Suprapubic skin (tissue), 4 donors: ENCODE measurements around the gene BMP8B. TPM values are rescaled to one million over a fixed set of nuclear protein-coding genes. Genes with fewer than 3 reads are reported as not detected.

ENCODE experiments used
- DNase-seq, 2 donors: peaks; one replicate each; pipeline ENCODE4 v3.0.0-alpha.2; 2019; ENCODE audit warnings: low spot score in 2 of 2
- H3K27ac ChIP-seq: fragments of 200-600 bp; sonication (generic); one replicate; pipeline ENCODE4 v1.5.1; 2019
- H3K27me3 ChIP-seq: fragments of 200-600 bp; sonication (generic); one replicate; pipeline ENCODE4 v1.5.1; 2019
- H3K36me3 ChIP-seq: fragments of 200-600 bp; sonication (generic); one replicate; pipeline ENCODE4 v1.5.1; 2019
- H3K4me1 ChIP-seq: fragments of 200-600 bp; sonication (generic); one replicate; pipeline ENCODE4 v1.5.1; 2019
- H3K4me3 ChIP-seq: fragments of 200-600 bp; sonication (generic); one replicate; pipeline ENCODE4 v1.5.1; 2019; ENCODE audit warnings: mild to moderate bottlenecking
- H3K9me3 ChIP-seq: fragments of 200-600 bp; sonication (generic); one replicate; pipeline ENCODE4 v1.5.1; 2019
- EP300 ChIP-seq: sonication (generic); formaldehyde crosslinking; IDR thresholded peaks from one replicate; pipeline ENCODE4 v1.6.1; 2017; ENCODE audit warnings: antibody characterized with exemption
- POLR2A ChIP-seq, 2 donors: fragments of 450-650 bp; IDR thresholded peaks; one replicate each; pipeline ENCODE4 v1.6.1; 2017; ENCODE audit warnings: antibody characterized with exemption in 2 of 2, mild to moderate bottlenecking in 2 of 2, moderate library complexity in 2 of 2
- POLR2AphosphoS5 ChIP-seq, 3 donors: sonication (generic); formaldehyde crosslinking; IDR thresholded peaks; one replicate each; pipeline ENCODE4 v1.6.1; 2017; ENCODE audit warnings: antibody characterized with exemption in 3 of 3
- WGBS: methylation state at CpG from one replicate; pipeline ENCODE4 v1.1.5; 2018; 5-methylcytosine and 5-hydroxymethylcytosine counted together
- total RNA-seq, 4 donors: library from RNA; depleted of rRNA; stranded (reverse); fragments of >200 nt; gene quantifications; one replicate each; pipeline ENCODE4 v1.1.0, GENCODE V29; 2016
- TF ChIP-seq, protein P1 (sequence below), 2 donors: fragments of 200-600 bp in 1 of 2; fragments of 450-650 bp in 1 of 2; sonication (generic) in 1 of 2; IDR thresholded peaks; one replicate each; pipeline ENCODE4 v1.5.1; 2016 to 2019; ENCODE audit warnings: antibody characterized with exemption in 2 of 2, mild to moderate bottlenecking in 1 of 2, moderate library complexity in 1 of 2

The BMP8B gene
- total RNA-seq, 4 donors from 2014 or later = 0.83 to 3.5 (median 2.1) TPM

DNA sequence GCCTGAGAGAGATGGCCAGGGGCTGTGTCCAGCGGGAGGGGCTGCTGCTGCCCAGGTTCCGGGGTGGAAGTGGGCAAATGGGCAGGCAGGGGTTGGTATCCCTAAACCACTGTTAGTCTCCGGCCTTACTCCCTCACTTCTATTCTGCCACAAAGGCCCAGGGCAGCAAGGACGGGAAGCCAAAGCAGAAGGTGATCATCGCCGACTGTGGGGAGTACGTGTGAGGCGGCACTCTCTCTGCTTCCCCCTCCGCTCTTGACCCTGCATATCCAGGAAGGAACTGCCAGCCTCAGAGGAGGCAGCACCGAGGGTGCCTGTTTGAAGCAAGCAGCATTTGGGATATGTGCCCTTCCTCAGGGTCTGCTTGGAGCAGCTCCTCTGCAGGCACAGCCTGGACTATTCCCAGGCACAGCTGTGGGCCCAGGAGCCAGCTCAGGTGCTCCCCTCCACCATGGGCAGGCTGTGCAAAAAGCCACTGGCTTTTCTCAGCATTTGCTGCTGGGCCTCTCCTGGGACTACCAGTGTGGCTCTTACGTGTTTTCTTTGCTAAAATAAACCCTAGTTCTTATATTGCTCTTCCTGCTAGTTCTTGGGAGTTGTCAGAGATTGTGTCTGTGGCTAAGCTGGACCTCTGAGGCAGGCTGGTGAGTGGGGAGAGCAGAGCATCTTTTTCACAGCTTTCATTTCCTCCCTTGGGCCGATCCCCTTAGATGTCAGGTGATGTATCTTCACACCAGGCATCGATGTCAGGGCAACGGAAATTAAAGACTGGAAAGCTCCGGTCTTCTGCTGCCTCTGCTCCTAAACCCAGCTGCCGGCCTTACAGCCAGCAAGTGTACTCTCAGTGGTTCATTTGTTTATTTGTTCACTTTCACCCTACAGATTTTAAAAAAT is 35.3 kb downstream of the BMP8B start:
- no peak for DNase-seq
- 88% methylated on average over 16 of the region's 16 CpGs for WGBS
- H3K4me1 ChIP-seq = no peaks in the 10 kb centered on the region
- H3K27me3 ChIP-seq = no peaks in the 10 kb centered on the region
- no peak overlapping the region for H3K4me3 ChIP-seq
- TF ChIP-seq EP300 = no peak
- peaks cover 98% of the 10 kb centered on the region for H3K36me3 ChIP-seq
- H3K27ac ChIP-seq = no peak overlapping the region
- no peaks in the 10 kb centered on the region for H3K9me3 ChIP-seq

DNA sequence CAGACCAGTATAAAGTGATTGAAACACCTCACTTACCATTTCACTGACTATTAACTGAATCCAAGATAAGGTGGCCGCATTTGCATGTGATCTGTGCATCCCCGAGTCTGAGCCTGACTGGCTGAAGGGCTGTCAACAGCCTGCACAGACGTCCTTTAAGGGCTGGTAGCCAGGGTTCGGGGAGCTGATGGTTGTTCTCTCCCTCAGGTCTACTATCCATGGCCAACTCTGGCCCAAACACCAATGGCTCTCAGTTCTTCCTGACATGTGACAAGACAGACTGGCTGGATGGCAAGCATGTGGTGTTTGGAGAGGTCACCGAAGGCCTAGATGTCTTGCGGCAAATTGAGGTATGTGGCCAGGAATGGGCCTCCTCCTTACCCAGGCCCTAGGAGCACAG is 36.0 kb downstream of the BMP8B start:
- Histone ChIP-seq H3K27me3 (no peaks in the 10 kb centered on the region), H3K27ac (no peak overlapping the region), H3K36me3 (peaks cover 98% of the 10 kb centered on the region), H3K9me3 (no peaks in the 10 kb centered on the region), H3K4me3 (no peak overlapping the region), H3K4me1 (no peaks in the 10 kb centered on the region)
- no peak for DNase-seq
- no peak for TF ChIP-seq POLR2A (IDR thresholded peaks at IDR 0.05)
- TF ChIP-seq, protein P1, sequence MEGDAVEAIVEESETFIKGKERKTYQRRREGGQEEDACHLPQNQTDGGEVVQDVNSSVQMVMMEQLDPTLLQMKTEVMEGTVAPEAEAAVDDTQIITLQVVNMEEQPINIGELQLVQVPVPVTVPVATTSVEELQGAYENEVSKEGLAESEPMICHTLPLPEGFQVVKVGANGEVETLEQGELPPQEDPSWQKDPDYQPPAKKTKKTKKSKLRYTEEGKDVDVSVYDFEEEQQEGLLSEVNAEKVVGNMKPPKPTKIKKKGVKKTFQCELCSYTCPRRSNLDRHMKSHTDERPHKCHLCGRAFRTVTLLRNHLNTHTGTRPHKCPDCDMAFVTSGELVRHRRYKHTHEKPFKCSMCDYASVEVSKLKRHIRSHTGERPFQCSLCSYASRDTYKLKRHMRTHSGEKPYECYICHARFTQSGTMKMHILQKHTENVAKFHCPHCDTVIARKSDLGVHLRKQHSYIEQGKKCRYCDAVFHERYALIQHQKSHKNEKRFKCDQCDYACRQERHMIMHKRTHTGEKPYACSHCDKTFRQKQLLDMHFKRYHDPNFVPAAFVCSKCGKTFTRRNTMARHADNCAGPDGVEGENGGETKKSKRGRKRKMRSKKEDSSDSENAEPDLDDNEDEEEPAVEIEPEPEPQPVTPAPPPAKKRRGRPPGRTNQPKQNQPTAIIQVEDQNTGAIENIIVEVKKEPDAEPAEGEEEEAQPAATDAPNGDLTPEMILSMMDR (IDR thresholded peaks at IDR 0.05) = no peak
- TF ChIP-seq POLR2AphosphoS5 (IDR thresholded peaks at IDR 0.05) = no peak
- WGBS = 91% methylated on average over 6 of the region's 6 CpGs

DNA sequence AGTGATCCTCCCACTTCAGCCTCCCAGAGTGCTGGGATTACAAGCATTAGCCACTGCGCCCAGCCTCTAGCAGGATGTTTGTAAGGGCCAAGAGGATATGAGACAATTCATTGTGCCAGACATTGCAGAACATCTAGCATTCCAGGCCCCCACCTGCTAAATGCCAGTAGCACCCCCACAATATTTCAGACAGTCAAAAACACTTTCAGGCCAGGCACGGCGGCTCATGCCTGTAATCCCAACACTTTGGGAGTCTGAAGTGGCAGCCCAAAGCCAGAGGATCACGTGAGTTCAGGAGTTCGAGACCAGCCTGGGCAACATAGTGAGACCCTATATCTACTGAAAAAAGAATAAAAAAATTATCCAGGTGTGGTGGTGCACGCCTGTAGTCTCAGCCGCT is 37.1 kb downstream of the BMP8B start:
- H3K4me1 ChIP-seq = no peaks in the 10 kb centered on the region
- no peak for TF ChIP-seq POLR2AphosphoS5 (IDR thresholded peaks at IDR 0.05)
- no peak for TF ChIP-seq EP300
- TF ChIP-seq POLR2A (IDR thresholded peaks at IDR 0.05) = no peak
- 97% methylated on average over 7 of the region's 7 CpGs for WGBS
- H3K27me3 ChIP-seq = no peaks in the 10 kb centered on the region
- H3K27ac ChIP-seq = no peak overlapping the region
- H3K9me3 ChIP-seq = no peaks in the 10 kb centered on the region
- peaks cover 98% of the 10 kb centered on the region for H3K36me3 ChIP-seq
- no peak overlapping the region for H3K4me3 ChIP-seq
- no peak for DNase-seq

DNA sequence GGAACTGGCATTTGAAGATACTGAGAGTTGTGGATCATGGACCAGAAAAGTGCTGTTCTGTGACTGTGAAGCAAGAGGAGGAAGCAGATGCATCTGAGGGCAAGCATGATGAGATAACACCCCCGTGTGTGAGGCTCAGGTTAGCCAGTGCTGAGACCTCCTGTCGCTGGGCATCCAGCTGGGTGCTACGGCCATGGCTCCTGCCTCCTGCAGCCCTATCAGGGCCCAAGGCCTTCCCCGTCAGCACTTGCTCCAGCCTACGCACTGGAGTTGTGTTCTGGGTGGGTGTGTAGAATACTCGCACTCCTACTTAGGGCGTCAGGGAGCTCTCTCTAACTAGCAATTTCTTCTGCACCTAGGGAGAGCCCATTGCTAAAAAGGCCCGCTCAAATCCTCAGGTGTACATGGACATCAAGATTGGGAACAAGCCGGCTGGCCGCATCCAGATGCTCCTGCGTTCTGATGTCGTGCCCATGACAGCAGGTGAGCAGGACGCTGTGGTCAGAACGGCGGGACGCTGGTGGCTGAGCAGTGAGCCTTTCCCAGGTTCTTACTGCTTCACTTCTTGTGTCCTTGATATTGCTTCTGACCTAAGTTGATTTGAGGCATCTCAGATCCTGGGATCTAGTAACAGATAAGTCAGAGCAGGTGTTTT is 43.5 kb downstream of the BMP8B start:
- TF ChIP-seq, protein P1 (IDR thresholded peaks at IDR 0.05) = no peak
- TF ChIP-seq EP300 (no peak), POLR2AphosphoS5 (IDR thresholded peaks at IDR 0.05) (no peak), POLR2A (IDR thresholded peaks at IDR 0.05) (no peak)
- Histone ChIP-seq H3K27ac (no peak overlapping the region), H3K36me3 (peaks cover 91% of the 10 kb centered on the region), H3K4me1 (peaks cover under 1% of the 10 kb centered on the region), H3K9me3 (no peaks in the 10 kb centered on the region), H3K4me3 (no peak overlapping the region), H3K27me3 (no peaks in the 10 kb centered on the region)
- DNase-seq = no peak
- 97% methylated on average over 10 of the region's 16 CpGs for WGBS

DNA sequence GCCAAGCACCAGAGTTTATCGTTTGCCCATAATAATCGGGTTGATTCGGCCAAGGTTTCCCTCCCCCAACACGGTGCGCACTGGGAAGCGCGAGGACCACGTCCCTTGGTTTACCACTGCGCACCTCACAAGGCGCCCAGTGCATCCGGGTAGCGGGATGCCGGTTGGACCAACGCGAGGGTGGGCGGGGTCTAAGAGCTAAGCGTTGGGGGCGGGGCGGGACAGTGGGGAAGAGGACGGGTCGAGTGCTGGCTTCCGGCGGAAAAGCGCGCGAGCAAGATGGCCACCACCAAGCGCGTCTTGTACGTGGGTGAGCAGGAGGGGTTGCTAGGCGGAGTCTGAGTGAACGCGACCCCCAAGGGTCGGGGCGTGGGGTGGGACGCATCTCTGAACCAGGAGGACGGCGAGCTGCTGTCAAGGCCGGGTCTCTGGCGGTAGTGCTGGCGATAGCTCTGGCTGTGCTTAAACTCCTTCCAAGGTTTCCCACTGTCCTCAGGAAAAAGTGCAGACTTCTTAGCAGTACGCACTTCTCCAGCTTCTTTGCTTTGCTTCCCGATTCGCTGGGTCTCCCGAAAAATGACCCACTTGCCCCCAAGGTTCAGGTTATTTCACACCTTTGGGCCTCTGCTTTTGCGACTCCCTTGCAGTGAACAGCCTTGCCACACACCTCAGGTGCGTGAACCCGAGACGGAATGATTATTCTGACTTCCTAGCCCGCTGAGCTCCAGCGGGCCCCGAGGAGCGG is 49.9 kb downstream of the BMP8B start, which contains the start of gene PPIE:
Gene PPIE, plus strand, starts transcription at position 261 of the 745 bp plus-strand sequence. Its CDS starts 19 bp downstream, at position 280.
- TF ChIP-seq POLR2A (IDR thresholded peaks at IDR 0.05) (no peak), EP300 (no peak), POLR2AphosphoS5 (IDR thresholded peaks at IDR 0.05) (no peak)
- TF ChIP-seq, protein P1 (IDR thresholded peaks at IDR 0.05) = no peak
- peak within 1 kb of the TSS; percentile 77 for H3K4me3 ChIP-seq
- peaks cover 29% of the 10 kb centered on the region for H3K36me3 ChIP-seq
- WGBS = 0% methylated on average over 38 of the region's 52 CpGs
- H3K4me1 ChIP-seq = peaks cover 18% of the 10 kb centered on the region
- no peaks in the 10 kb centered on the region for H3K9me3 ChIP-seq
- DNase-seq = peak; percentile 96
- peaks cover 17% of the 10 kb centered on the region for H3K27me3 ChIP-seq
- peak within 1 kb of the TSS; percentile 72 for H3K27ac ChIP-seq
